GM18907 (cell line): Measurements from ENCODE around the gene ELP4.

ENCODE experiments used
- ATAC-seq: cut with Tn5 transposase; IDR thresholded peaks from one replicate; pipeline ENCODE4 v1.9.1; 2021; ENCODE audit warnings: mild to moderate bottlenecking, moderate library complexity; ENCODE audit not compliant: unreplicated experiment

Gene ELP4

GRCh38 chr11:31768749-31769640 is 259.4 kb downstream of the ELP4 start:
- ATAC-seq: no peak

GRCh38 chr11:31770011-31770700 is 260.6 kb downstream of the ELP4 start:
- no peak for ATAC-seq

- no peak for ATAC-seq
Observed at GRCh38 chr11:31772412-31772811, 262.8 kb downstream of the ELP4 start.

- ATAC-seq: no peak
Observed at GRCh38 chr11:31779374-31779791, 269.8 kb downstream of the ELP4 start.

- no peak for ATAC-seq
Observed at GRCh38 chr11:31780078-31780477, 270.5 kb downstream of the ELP4 start.

- ATAC-seq: no peak
Observed at GRCh38 chr11:31780480-31780971, 271.0 kb downstream of the ELP4 start.

- no peak for ATAC-seq
Observed at GRCh38 chr11:31782257-31782656, 272.7 kb downstream of the ELP4 start.

GRCh38 chr11:31783252-31783651 is 273.7 kb downstream of the ELP4 start:
- ATAC-seq: no peak

- no peak for ATAC-seq
Observed at GRCh38 chr11:31784611-31785010, 275.0 kb downstream of the ELP4 start.

- no peak for ATAC-seq
Observed at GRCh38 chr11:31786996-31787685, 277.6 kb downstream of the ELP4 start.

- ATAC-seq: no peak
Observed at GRCh38 chr11:31788085-31788484, 278.5 kb downstream of the ELP4 start.

GRCh38 chr11:31790649-31791048 is 281.1 kb downstream of the ELP4 start:
- ATAC-seq: no peak

GRCh38 chr11:31792036-31792435 is 282.5 kb downstream of the ELP4 start:
- ATAC-seq: no peak

GRCh38 chr11:31792456-31792855 is 282.9 kb downstream of the ELP4 start:
- ATAC-seq: no peak

- ATAC-seq: no peak
Observed at GRCh38 chr11:31793264-31793663, 283.7 kb downstream of the ELP4 start.

- ATAC-seq: no peak
Observed at GRCh38 chr11:31794548-31794947, 285.0 kb downstream of the ELP4 start.

GRCh38 chr11:31795706-31796498 is 286.3 kb downstream of the ELP4 start:
- no peak for ATAC-seq

GRCh38 chr11:31796499-31797189 is 287.1 kb downstream of the ELP4 start:
- ATAC-seq: no peak

GRCh38 chr11:31797190-31798056 is 287.9 kb downstream of the ELP4 start:
- no peak for ATAC-seq
